ENCODE results near the gene MAGED2. TPM values are rescaled to one million over a fixed set of nuclear protein-coding genes. Genes with fewer than 3 reads are reported as not detected.
A peak's percentile ranks its signal among the peaks of the same experiment; 100 is the strongest.

The MAGED2 gene, protein sequence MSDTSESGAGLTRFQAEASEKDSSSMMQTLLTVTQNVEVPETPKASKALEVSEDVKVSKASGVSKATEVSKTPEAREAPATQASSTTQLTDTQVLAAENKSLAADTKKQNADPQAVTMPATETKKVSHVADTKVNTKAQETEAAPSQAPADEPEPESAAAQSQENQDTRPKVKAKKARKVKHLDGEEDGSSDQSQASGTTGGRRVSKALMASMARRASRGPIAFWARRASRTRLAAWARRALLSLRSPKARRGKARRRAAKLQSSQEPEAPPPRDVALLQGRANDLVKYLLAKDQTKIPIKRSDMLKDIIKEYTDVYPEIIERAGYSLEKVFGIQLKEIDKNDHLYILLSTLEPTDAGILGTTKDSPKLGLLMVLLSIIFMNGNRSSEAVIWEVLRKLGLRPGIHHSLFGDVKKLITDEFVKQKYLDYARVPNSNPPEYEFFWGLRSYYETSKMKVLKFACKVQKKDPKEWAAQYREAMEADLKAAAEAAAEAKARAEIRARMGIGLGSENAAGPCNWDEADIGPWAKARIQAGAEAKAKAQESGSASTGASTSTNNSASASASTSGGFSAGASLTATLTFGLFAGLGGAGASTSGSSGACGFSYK
- 87.8 and 105 TPM in 2 replicates for total RNA-seq

DNA sequence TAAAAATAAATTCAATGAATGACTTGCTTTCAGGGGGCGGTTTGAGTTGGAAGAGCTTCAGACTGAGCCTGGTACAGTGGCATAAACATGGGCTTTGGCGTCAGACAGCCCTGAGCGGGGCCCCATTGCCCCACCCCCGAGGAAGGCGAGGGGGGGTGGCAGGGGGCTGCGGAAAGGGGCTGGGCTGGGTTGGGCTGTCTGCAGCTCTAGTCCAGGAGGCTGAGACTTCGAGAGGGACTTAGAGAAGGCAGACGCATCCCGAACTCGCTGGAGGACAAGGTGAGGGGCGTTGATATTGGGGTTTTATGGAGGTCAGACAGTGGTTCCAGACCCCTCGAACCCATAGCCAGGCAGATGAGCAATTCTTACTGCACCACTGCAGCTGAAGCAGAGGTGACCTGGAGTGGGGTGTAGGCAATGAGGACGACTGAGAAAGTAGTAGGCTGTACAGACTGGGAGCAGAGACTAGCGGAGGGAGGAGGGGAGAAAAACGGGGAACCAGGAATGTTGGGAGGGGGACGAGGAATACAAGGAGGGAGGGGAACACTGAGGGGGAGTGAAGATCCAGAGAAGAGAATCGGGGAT, at the start of gene MAGED2:
MAGED2 (plus strand) TSS at position 222 of the 585 bp plus-strand sequence. CDS start 1,587 bp downstream, outside the sequence.

DNA sequence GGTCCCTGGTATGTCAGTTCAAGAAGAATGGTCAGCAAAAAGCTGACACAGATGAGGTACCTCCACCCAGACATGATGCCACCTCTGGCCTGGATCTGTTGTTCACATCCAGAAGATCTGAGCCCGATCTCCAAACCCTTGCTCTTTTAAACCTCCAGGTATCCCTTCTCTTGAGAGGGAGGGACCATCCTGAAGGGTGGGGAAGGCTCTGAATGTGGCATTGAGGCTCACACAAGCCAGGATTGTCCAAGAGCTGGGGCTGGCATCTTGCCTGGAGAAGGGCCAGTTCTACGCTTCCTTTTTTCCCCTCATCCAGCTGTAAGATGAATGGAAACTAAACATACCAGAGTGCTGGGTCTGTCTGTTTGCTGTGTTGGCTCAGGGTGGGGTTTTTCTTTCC, 9.4 kb upstream of the MAGED2 start, which contains the start of gene ITIH6:
ITIH6 (minus strand) TSS at position 119 of the 400 bp plus-strand sequence; CDS start at position 74, 45 bp downstream.

Small RNA genes lying within 50 kb of the gene (small RNA-seq; reads per million reads assigned to genes)
- gene AL049732.1 (not detected), gene SNORA11 (21.8 reads per million, percentile 97 among the genes with 10 or more reads in this experiment)

Other genes starting within 250 kb of the MAGED2 start
- not detected in 2 replicates for gene ITIH6, start 9.5 kb upstream of the MAGED2 start, total RNA-seq
- 1.4 and 5.1 TPM in 2 replicates for gene TRO, start 113.1 kb downstream of the MAGED2 start, total RNA-seq
- not detected in 2 replicates for gene PFKFB1, start 186.4 kb downstream of the MAGED2 start, total RNA-seq
- gene APEX2, start 192.6 kb downstream of the MAGED2 start, total RNA-seq, result 8.5 and 11.9 TPM in 2 replicates
- gene ALAS2, start 223.2 kb downstream of the MAGED2 start, total RNA-seq, result not detected in 2 replicates